DND-41 (cell line): ENCODE results near the gene CTNNBL1.

Experiments used
- ATAC-seq: fragments of 200-7000 bp; cut with Tn5 transposase; 3 replicates; pipeline ENCODE4 v1.9.1; 2021; ENCODE audit warnings: low read depth; ENCODE audit not compliant: insufficient read depth
- DNase-seq: peaks from one replicate; pipeline ENCODE4 v3.0.0-alpha.2; 2020
- H2AFZ ChIP-seq: 2 replicates; pipeline ENCODE4 v1.6.0; 2012; ENCODE audit warnings: low read depth, low read length
- H3K27ac ChIP-seq: 2 replicates; pipeline ENCODE4 v1.5.1; 2012; ENCODE audit warnings: low read length, inconsistent platforms
- H3K27me3 ChIP-seq: fragments of 200-600 bp; sonication (generic); 2 replicates; pipeline ENCODE4 v1.6.0; 2012; ENCODE audit warnings: low read length, mild to moderate bottlenecking, inconsistent platforms; ENCODE audit not compliant: insufficient read depth, poor library complexity
- H3K36me3 ChIP-seq: 2 replicates; pipeline ENCODE4 v1.5.1; 2012; ENCODE audit warnings: low read length, inconsistent platforms; ENCODE audit not compliant: insufficient read depth
- H3K4me1 ChIP-seq: 2 replicates; pipeline ENCODE4 v1.5.1; 2012; ENCODE audit warnings: mild to moderate bottlenecking, low read length; ENCODE audit not compliant: insufficient read depth
- H3K4me2 ChIP-seq: 2 replicates; pipeline ENCODE4 v1.6.0; 2012; ENCODE audit warnings: mild to moderate bottlenecking, moderate library complexity, low read length, inconsistent platforms; ENCODE audit not compliant: insufficient read depth
- H3K4me3 ChIP-seq, 2 experiments: fragments of 200-600 bp in 1 of 2; shearing (Covaris generic) in 1 of 2; 2 replicates each; pipeline ENCODE4 v1.5.1; 2012 to 2016; ENCODE audit warnings: inconsistent platforms in 2 of 2, low read length in 2 of 2, mild to moderate bottlenecking in 2 of 2, low read depth in 1 of 2, moderate library complexity in 1 of 2
- H3K79me2 ChIP-seq: 2 replicates; pipeline ENCODE4 v1.6.0; 2012; ENCODE audit warnings: low read length, inconsistent platforms; ENCODE audit not compliant: insufficient read depth
- H3K9ac ChIP-seq: 2 replicates; pipeline ENCODE4 v1.6.0; 2012; ENCODE audit warnings: low read depth, mild to moderate bottlenecking, inconsistent platforms, low read length, moderate library complexity
- H3K9me3 ChIP-seq: 2 replicates; pipeline ENCODE4 v1.5.1; 2012; ENCODE audit warnings: low read length, moderate library complexity, mild to moderate bottlenecking, inconsistent platforms; ENCODE audit not compliant: insufficient read depth, severe bottlenecking
- H4K20me1 ChIP-seq: 2 replicates; pipeline ENCODE4 v1.6.0; 2012; ENCODE audit warnings: low read length; ENCODE audit not compliant: insufficient read depth
- EZH2 ChIP-seq: IDR thresholded peaks from 3 replicates; pipeline ENCODE4 v1.6.1; 2012; ENCODE audit warnings: borderline replicate concordance, low read depth, mild to moderate bottlenecking, moderate library complexity, low read length, inconsistent platforms; ENCODE audit not compliant: severe bottlenecking
- TF ChIP-seq, protein P1 (sequence below): IDR thresholded peaks from 2 replicates; pipeline ENCODE4 v1.5.1; 2012; ENCODE audit warnings: borderline replicate concordance, low read length, moderate library complexity, mild to moderate bottlenecking; ENCODE audit not compliant: poor library complexity, severe bottlenecking; ENCODE audit errors: extremely low read depth

CTNNBL1 gene

DNA sequence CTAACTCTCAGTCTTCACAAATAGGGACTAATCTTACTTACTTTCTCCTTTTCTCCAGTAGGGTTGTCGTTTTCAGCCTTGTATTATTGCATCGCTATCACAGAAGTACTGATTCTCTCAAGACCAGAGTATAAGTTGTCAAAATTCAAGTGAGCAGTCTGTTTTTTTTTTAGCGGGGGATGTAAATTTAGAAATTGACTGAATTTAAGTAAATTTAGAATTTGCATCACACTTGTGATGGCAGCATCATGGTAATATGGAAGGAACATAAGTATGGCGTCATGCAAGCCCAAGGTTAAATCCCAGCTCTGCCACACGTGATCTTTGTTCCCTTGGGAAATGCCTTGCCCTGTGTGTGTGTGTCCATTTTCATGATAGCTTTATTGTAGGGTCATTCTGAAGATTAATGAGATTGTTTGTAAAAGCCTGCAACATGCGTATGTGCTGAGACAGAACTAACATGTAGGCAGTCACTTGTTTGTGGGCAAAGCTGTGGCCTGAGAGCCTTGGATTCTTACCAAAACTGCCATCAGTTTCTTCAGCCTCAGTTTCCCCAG lies 156.3 kb downstream of the CTNNBL1 start:
- no peaks in the 10 kb centered on the region for H3K9me3 ChIP-seq
- H3K27ac ChIP-seq, result no peak overlapping the region
- H3K4me1 ChIP-seq, result no peaks in the 10 kb centered on the region
- no peak for TF ChIP-seq EZH2
- TF ChIP-seq, protein P1, sequence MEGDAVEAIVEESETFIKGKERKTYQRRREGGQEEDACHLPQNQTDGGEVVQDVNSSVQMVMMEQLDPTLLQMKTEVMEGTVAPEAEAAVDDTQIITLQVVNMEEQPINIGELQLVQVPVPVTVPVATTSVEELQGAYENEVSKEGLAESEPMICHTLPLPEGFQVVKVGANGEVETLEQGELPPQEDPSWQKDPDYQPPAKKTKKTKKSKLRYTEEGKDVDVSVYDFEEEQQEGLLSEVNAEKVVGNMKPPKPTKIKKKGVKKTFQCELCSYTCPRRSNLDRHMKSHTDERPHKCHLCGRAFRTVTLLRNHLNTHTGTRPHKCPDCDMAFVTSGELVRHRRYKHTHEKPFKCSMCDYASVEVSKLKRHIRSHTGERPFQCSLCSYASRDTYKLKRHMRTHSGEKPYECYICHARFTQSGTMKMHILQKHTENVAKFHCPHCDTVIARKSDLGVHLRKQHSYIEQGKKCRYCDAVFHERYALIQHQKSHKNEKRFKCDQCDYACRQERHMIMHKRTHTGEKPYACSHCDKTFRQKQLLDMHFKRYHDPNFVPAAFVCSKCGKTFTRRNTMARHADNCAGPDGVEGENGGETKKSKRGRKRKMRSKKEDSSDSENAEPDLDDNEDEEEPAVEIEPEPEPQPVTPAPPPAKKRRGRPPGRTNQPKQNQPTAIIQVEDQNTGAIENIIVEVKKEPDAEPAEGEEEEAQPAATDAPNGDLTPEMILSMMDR, result no peak
- no peak overlapping the region for H3K9ac ChIP-seq
- H3K79me2 ChIP-seq, result no peaks in the 10 kb centered on the region
- no peaks in the 10 kb centered on the region for H4K20me1 ChIP-seq
- no peak overlapping the region for H2AFZ ChIP-seq
- no peak overlapping the region for H3K4me2 ChIP-seq
- H3K4me3 ChIP-seq, result no peak overlapping the region
- ATAC-seq (no peak), DNase-seq (no peak)
- peaks cover 49% of the 10 kb centered on the region for H3K36me3 ChIP-seq
- no peaks in the 10 kb centered on the region for H3K27me3 ChIP-seq

DNA sequence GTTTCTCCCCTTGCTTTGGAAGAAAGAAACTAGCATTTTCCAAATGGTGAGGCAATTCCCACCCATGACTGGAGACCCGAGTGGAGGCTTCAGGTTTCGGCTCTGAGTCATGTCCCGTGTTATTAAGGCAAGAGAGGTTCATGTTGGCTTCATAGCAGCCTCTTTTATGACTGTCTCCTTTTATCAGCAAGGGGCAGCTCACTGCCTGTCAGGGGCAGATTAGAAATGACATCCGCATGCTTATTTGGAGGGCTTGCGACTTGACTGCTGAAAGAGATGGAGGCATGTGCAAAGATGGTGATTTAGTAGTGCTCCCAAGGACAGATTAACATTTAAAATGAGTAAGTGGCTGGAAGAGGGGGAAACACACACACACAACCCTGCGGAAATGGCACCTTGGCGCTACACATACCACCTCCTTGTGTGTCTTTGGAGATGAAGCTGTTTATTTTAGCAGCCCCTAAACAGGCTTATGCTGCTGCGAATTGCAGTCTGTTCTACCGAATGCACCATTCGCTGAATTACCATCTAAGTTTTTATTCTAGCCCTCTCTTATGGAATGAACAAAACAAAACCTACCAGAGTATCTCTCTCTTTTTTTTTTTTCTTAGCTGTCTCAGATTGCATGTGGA lies 157.0 kb downstream of the CTNNBL1 start:
- no peaks in the 10 kb centered on the region for H3K79me2 ChIP-seq
- no peak overlapping the region for H3K9ac ChIP-seq
- DNase-seq (no peak), ATAC-seq (no peak)
- no peaks in the 10 kb centered on the region for H3K9me3 ChIP-seq
- H3K4me2 ChIP-seq, result no peak overlapping the region
- no peaks in the 10 kb centered on the region for H3K27me3 ChIP-seq
- H3K27ac ChIP-seq, result no peak overlapping the region
- TF ChIP-seq EZH2, result no peak
- TF ChIP-seq, protein P1, result no peak
- no peaks in the 10 kb centered on the region for H4K20me1 ChIP-seq
- peaks cover 49% of the 10 kb centered on the region for H3K36me3 ChIP-seq
- H3K4me1 ChIP-seq, result no peaks in the 10 kb centered on the region
- H2AFZ ChIP-seq, result no peak overlapping the region
- no peak overlapping the region for H3K4me3 ChIP-seq

DNA sequence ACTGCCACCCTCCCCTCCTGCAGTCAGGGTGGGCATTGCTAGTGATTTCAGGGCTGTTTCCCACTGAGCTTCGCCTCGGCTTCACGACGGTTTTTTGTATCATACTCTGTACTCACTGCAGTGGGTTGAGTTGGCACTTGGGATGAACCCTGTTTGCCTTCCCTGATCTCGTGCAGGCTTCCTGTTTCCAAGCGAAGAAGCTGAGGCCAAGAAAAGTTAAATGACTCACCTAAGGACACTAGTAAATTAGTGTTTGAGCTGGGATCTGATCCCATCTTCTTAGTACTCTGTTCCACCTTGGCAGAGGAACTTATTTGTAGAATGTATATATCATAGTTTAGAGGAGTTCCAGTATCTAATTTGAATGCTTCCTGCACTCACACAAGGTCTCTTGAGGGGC lies 158.8 kb downstream of the CTNNBL1 start:
- TF ChIP-seq EZH2, result no peak
- TF ChIP-seq, protein P1, result no peak
- Histone ChIP-seq H3K27me3 (no peaks in the 10 kb centered on the region), H3K79me2 (no peaks in the 10 kb centered on the region), H3K4me2 (no peak overlapping the region), H3K4me1 (no peaks in the 10 kb centered on the region), H3K27ac (no peak overlapping the region), H3K9ac (no peak overlapping the region), H3K9me3 (no peaks in the 10 kb centered on the region), H4K20me1 (no peaks in the 10 kb centered on the region), H3K4me3 (no peak overlapping the region), H2AFZ (no peak overlapping the region), H3K36me3 (peaks cover 59% of the 10 kb centered on the region)
- ATAC-seq, result no peak
- no peak for DNase-seq
